GM18520 (cell line): ENCODE measurements around the gene SLC27A2.
"Not testable (repeated sequence)": the region's sequence is repeated elsewhere in the genome, so short reads cannot be mapped to it uniquely, and the experiment has no call there.

ENCODE experiments used
- ATAC-seq: cut with Tn5 transposase; IDR thresholded peaks from one replicate; pipeline ENCODE4 v1.9.1; 2021; ENCODE audit not compliant: unreplicated experiment

The SLC27A2 gene

DNA sequence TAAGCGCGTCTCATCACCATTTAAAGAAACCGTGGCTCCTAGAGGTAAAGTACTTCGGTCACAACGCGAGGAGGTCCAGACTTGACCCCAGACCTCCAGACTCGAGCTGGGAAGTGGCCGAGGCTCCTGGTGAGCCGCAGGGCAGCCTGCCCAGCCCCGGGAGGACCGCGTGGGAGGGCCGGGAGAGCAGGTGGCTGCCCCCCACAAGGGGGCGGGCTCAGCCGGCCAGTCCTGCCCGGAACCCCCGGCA, at the start of gene SLC27A2:
TSS of gene SLC27A2 (plus strand) at position 228 of the 250 bp plus-strand sequence. CDS start 232 bp downstream, outside the sequence.
- no peak for ATAC-seq

DNA sequence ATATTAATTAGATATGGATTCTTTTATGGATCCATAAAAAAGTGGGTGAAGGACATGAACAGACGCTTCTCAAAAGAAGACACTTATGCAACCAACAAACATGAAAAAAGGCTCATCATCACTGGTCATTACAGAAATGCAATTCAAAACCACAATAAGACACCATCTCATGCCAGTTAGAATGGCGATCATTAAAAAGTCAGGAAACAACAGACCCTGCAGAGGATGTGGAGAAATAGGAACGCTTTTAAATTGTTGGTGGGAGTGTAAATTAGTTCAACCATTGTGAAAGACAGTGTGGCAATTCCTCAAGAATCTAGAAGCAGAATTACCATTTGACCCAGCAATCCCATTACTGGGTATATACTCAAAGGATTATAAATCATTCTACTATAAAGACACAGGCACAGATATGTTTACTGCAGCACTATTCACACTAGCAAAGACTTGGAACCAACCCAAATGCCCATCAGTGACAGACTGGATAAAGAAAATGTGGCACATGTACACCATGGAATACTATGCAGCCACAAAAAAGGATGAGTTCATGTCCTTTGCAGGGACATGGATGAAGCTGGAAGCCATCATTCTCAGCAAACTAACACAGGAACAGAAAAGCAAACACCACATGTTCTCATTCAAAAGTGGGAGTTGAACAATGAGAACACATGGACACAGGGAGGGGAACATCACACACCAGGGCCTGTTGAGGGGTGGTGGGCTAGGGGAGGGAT, 49.6 kb upstream of the SLC27A2 start:
- ATAC-seq = not testable (repeated sequence)

DNA sequence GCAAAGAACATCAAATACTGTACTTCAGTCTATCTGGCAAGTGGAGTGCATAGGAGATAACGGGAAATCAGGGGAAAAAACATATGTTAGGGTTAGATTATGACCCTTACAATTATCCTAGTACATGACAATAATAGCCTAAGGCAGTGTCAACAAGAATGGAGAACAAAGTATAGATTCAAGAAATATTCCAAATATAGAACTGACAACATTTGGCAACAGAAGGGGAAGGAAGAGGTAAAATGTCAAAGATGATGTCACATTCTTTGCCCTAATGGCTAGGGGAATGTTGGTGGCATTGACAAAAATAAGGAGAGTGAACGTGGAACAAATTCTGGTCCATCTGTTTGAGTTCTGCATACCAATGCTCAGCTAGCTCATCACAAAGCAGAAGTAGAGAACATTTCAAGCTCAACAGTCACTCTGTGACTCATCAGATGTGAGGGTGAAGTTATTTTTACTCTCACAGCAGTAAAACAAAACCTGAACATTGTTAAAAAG, 47.4 kb upstream of the SLC27A2 start:
- peak; percentile 60 for ATAC-seq

DNA sequence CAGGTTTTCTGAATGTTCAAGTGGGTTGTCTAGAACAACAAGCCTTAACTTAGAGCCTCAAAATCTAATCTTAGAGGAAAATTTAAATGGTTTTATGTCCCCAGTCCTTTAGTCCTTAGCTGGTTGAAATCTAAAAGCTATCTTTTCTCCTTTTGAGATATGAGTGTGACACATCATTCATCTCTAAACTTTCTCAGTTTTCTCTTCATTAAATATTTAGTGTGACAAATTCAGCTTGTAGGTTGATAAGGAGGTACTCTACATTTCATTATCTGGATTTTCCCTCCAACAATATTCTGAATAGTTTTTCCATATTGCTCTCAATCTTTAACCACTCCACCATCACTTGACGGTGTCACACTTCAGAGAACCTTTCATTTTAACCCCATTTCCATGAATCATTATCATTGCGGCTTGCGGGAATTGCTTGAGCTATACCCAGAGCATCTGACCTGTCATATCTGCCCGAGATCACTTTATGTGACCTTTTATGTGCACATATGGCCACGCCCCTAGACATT, 46.9 kb upstream of the SLC27A2 start:
- peak; percentile 70 for ATAC-seq

DNA sequence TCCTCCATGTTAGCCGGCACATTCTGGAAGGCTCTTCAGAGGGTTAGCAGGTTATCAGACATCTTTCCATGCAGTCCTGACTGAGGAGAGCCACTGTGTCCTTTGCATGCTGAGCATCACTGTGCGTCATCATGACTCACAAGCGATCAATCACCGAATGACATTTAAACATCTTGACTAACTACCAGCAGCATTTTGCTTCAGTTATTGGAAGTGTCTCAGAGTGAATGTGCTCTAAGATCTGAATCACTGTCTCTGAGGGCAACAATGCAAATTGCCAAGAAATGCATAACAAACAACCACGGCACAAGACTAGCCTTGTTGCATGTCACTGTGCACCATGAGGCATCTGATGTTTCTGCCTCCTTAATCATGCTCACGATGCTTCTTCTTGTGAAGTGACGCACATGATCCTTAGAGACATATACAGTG, 44.6 kb upstream of the SLC27A2 start:
- no peak for ATAC-seq

DNA sequence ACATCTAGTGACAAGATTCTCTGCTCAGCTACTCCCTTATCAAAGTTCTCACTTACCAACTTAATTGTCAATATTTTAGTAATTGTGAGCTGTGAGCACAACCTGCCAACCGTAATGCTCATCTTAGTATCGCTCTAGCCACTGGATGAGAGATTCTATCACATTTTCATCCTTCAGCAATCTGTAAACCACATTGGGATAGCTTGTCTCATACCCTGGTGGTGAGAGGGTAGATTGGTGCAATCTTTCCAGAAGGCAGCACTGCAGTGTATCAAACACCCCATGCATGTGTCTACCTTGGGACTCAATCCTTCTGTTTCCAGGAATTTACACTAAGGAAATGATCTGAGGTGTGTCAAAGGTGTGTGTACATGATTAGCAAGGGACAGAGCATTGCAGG, 44.1 kb upstream of the SLC27A2 start:
- ATAC-seq = no peak

DNA sequence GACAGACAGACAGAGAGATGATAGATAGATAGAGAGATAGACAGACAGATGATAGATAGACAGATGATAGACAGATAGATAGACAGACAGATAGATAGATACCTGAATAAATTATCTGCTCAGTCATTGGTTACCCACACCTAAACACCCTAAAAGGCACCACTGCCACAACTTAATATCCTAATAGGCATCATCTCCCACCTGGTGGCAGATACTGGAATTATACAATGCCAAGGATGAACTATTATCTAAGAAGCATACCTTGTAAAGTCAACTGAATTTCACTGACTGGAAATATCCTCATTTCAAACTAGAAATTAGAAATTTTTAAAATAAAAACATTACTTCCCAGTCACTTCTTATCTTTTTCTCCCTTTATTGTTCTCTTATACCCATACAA, 43.6 kb upstream of the SLC27A2 start:
- ATAC-seq = no peak

DNA sequence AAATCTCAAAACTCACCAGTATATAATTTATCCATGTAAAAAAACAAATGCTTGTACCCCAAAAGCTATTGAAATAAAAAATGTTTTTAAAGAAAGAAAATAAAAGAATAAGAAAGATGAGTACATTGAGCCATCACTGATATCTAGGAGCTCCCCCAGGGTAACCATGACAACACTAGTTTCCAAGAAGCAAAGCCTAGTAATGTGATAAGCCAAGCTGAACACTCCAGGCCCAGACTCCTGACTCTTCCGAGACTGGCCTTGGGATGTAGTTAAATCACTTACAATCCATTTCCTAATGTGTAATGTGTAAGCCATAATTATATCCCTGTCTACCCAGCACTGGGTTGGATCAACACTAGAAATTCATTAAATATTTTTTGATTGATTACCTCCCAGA, 41.9 kb upstream of the SLC27A2 start:
- ATAC-seq = no peak

DNA sequence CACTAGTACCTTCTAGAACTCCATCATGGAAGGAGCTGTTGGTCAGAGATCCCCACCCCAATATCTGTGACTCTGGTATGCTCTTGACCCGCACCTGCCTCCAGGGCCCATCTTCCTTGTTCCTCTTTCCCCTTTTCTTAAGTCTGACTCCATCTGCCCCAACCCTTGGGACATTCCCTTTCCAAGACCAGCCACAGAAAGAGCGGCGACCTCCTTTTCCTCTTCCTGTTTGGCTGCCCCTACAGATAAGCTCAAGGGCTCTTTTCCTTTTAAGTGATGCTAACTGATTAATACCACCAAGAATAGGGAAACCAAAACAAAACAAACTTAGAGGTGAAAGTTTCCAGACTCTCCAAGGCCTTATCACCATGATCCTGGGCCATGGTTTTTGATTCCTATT, 41.0 kb upstream of the SLC27A2 start:
- ATAC-seq = no peak

DNA sequence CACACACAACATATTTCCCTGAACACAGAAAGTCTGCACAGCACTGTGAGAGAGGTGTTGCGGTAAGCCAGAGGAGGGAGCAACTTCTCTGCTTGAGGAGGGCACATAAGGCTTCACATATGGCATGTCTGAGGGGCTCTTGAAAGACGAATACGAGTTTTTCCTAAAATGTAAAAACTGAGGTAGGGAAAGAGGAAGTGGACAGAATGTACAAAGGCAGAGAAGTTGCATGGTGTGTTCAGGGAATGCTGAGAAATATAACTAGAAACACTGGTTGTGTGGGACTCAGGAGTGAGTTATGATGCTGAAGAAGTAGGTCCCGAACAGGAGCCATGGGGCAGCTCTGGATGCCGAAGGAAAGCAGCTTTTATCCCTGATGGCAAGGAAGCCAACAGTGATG, 40.1 kb upstream of the SLC27A2 start:
- ATAC-seq = no peak

DNA sequence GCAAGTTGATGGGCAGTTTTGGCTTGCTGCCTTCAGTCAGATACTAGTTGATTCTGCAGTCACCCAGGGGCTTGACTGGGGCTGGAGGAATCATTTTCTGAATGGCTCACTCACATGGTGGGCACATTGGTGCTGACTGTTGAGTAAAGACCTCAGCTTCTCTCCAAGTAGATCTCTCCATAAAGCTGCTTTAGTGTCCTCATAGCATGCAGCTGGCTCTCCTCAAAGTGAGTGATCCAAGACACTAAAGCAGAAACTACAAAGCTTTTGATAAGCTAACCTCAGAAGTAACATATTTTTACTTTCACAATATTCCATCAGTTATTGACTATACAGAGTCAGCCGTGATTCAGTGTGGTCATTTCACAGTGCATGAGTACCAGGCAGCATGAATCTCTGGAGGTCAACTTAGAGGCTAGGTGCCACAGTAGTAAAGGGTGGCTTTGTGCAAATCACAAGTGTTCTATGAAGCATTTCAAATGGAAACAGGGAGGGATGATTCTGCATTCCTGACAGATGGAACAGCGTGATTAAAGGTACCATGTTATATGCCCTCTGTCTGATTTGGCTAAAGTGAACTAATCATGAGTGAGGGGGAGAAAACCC, 38.6 kb upstream of the SLC27A2 start:
- no peak for ATAC-seq

DNA sequence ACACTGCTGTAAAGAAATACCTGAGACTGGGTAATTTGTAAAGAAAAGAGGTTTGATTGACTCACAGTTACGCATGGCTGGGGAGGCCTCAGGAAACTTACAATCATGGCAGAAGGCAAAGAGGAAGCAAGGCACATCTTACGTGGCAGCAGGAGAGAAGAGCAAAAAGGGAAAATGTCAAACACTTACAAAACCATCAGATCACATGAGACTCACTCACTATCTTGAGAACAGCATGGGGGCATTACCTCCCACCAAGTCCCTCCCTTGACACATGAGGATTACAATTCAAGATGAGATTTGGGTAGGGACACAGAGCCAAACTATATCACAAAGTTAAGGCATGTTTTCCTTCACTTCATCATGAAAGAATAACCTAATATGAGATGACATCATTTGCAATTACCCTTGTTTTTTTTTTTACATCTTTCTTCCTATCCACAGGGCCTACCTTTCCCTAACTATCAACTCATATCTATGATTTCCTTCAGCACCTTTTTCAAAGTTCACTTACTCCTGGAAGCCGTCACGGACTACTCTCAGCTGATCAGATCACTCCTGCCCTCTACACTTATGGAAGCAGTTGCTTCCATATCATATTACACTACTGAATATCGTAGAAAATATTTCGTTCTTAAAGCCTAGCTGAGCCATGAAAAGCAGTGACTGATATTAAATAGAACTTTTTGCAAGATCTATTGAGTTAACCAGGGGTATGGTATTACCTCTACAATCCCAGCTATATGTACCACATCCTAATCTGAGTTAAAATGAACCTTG, 37.5 kb upstream of the SLC27A2 start:
- no peak for ATAC-seq

DNA sequence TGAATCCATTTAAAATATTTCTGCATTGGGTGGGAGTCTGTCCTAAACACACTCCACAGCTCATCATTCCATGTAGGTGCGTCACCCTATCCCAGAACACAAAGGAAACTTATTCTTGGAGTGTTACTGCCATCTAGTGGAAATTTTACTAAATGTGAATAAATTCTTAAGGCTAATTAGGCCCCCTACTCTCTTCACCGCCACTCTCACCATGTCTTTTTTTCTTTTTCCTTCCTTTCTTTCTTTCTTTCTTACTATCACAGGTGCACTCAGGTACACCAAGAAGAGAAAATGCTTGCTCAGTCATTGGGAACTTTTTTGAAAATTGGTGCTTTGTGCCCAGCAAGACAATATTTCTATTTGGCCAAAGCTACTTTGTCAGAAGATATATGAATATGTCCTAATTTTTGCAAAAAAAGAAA, 36.5 kb upstream of the SLC27A2 start:
- no peak for ATAC-seq

DNA sequence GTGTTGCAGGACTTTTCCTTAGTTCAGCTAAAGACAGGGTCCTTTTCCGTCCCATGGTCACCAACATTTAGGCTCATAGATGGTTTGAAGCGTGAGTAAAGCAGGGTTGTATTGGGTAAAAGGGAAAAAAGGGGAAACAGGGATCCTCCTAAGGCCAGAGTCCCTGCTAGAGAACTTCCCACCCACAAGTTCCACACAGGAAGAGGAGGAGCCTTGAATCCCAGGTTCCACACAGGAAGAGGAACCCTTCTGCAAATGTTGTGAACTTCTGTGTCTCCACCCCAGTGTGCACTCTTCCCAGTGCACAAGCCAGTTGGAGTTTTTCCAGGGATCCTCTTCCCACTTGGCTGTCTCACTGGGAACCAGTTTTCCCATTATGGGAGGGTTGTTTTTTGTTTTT, 35.4 kb upstream of the SLC27A2 start:
- no peak for ATAC-seq

DNA sequence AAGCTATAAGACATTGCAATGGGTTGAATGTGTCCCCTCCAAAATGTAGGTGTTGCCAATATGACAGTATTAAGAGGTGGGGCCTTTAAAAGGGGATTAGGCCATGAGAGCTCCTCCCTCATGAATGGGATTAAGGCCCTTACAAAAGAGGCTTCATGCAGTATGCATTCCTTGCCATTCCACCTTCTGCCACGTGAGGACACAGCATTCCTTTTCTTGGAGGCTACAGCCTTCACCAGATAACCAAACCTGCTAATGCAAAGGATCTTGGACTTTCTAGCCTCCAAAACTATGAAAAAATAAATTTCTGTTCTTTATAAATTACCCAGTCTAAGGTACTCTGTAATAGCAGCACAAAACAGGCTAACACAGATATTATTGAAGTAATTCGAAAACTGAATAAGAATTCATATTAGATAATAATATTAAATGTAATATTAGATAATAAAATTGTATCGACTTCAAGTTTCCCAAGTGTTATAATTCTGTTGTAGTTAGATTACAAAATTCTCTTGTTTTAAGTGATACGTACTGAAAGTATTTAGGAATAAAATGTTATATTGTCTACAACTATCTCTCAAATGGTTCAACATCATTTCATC, 33.5 kb upstream of the SLC27A2 start:
- ATAC-seq = no peak

DNA sequence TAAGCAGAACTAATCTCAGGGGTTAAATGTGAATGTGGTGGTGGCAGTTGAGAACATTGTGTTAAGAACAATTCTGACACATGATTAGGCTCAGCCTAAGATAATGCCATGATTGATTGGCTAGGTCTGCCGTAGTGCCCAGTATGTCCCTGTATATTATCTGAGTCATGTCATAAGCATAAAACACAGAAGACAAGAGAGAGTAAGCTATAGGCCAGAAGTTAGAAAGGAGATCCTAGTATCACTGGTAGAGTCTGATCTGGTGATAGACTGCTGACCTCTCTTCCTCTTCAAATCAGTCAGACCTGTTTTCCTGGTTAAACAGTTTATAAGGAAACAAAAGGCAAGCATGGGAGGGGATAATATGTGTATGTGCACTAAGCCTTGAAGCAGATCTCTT, 32.9 kb upstream of the SLC27A2 start:
- no peak for ATAC-seq

DNA sequence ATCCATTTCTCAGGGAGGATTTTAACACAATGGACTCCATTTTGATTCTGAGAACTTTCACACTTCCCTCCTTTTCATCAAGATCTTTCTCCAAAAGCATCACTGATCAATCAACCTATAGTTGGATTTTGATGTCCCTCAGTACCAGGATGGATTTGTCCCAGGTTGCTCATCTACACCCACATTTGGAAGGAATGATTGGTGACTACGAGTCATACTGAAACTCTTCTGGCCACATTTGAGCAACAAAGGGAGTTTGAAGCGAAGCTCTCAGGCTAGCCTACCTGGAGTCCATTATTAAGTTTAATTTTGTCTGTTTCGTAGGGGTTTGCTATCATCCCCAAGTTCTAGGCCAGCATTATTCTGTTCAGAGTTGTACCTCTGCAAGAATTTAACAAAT, 31.6 kb upstream of the SLC27A2 start:
- ATAC-seq = no peak

DNA sequence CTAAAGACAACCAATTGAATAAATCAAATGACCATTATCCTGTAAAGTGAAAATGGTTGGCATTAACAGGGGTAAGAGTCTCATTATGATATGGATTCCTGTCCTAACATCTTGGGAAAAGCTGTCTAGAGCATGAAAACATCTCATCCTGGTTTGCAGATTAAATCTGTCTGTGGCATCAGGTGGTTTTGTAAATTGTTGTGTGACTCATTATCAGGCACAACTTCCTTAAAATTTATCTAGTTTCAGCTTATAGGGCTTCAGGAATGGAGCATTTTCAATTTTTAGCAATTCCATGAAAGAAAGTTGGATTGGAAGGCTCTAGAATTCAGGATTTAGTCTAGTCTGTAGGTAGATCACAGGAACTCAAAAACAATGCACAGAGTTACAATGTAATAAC, 31.1 kb upstream of the SLC27A2 start:
- ATAC-seq = no peak

DNA sequence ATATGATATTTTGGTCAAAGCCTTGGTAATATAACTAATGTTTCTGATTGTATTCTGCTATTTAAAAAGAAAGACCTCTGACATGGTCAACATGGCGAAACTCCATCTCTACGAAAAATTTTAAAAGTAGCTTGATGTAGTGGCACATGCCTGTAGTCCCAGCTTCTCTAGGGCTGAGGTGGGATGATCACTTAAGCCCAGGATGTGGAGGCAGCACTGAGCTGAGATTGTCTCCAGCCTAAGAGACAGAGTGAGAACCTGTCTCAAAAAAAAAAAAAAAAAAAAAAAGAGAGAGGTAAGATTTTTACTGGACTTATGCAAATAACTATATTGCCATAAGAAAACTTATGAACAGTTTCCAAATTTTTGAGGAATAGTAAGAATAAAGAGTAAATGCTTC, 30.5 kb upstream of the SLC27A2 start:
- ATAC-seq = no peak

DNA sequence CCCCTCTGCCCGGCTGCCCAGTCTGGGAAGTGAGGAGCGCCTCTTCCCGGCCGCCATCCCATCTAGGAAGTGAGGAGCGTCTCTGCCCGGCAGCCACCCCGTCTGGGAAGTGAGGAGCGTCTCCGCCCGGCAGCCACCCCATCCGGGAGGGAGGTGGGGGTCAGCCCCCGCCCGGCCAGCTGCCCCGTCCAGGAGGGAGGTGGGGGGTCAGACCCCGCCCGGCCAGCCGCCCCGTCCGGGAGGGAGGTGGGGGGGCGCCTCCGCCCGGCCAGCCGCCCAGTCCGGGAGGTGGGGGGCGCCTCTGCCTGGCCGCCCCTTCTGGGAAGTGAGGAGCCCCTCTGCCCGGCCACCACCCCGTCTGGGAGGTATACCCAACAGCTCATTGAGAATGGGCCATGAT, 23.8 kb upstream of the SLC27A2 start:
- not testable (repeated sequence) for ATAC-seq

DNA sequence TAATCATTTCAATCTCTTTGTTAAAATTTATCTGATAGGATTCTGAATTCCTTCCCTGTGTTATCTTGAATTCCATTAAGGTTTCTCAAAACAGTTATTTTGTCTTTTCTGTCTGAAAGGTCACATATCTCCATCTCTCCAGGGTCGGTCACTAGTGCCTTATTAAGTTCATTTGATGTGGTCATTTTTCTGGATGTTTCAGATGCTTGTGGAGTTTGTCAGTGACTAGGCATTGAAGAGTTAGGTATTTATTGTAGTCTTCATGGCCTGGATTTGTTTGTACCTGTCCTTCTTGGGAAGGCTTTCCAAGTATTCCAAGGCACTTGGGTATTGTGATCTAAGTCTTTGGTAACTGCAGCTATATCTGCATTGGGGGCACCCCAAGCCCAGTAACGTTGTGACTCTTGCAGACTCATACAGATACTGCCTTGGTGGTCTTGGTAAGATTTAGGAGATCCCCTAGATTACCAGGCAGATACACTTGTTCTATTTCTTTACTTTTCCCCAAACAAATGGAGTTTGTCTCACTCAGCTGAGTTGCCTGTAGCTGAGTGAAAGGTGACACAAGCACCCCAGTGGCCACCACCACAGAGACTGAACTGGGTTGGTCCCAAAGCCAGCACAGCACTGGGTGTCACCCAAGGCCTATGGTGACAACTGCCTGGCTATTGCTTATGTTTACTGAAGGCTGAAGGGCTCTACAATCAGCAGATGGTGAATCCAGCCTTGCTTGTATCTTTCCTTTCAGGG, 18.9 kb upstream of the SLC27A2 start:
- ATAC-seq = no peak
